ENCODE measurements around the gene POLR1A.

DNA sequence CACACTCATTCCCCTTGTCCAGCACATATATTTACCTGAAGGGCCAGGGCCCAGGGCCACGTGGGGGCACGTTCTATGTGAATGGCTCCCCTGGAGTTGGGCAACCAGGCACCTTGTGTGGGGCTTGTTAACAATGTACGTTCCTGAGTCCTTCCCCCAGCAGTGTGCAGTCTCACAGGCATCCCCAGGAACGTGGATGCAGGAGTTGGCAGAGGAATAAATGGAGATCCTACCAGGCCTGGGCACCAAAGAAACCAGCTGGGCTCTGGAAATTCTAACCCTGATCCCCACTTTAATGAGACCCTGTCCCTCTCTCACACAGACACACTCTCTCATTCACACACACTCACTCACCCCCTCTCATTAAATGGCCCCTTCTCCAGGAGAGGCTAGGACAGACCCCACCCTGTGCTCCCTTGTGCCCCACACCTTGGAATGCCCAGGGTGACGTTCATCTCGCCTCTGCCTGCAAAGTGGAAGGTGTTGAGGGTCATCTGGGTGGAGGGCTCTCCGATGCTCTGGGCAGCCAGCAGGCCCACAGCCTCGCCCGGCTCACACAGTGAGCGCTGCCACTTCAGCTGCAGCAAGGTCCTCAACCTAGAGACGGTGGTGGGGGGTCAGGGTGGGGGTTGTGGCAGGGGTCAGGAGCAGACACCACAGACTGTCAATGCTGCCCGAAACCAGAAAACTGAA lies 65.6 kb downstream of the POLR1A start:
- TF ChIP-seq POLR2AphosphoS5 (IDR thresholded peaks at IDR 0.05) (no peak), POLR2A (IDR thresholded peaks at IDR 0.05) (no peak), EP300 (IDR thresholded peaks at IDR 0.05; ENCODE audit: low read depth) (no peak)
